ENCODE results near the gene ACSM2B.
"Not testable (repeated sequence)": the region's sequence is repeated elsewhere in the genome, so short reads cannot be mapped to it uniquely, and the experiment has no call there.

DNA sequence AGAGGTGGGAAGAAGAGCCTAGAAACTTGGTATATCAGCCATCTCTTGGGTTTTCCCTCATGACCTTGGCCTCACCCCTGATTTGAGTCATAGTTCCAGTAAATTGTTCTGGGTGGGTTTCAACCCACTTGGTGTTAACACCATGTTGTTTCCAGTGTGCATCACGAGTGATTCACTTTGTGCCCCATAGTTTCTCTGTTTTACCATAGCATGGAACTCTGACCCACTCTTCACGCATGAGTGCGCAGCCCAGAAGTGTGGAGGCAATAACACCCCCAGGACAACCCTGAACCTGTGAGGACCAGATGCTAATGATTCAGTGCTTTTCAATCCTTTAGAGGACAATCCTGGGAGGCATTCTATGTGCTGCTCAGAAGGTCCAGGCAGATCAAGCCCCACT, 21.5 kb downstream of the ACSM2B start:
- not testable (repeated sequence) for TF ChIP-seq EZH2 (IDR thresholded peaks at IDR 0.05; ENCODE audit: borderline replicate concordance, low read length)
- TF ChIP-seq, protein P1, sequence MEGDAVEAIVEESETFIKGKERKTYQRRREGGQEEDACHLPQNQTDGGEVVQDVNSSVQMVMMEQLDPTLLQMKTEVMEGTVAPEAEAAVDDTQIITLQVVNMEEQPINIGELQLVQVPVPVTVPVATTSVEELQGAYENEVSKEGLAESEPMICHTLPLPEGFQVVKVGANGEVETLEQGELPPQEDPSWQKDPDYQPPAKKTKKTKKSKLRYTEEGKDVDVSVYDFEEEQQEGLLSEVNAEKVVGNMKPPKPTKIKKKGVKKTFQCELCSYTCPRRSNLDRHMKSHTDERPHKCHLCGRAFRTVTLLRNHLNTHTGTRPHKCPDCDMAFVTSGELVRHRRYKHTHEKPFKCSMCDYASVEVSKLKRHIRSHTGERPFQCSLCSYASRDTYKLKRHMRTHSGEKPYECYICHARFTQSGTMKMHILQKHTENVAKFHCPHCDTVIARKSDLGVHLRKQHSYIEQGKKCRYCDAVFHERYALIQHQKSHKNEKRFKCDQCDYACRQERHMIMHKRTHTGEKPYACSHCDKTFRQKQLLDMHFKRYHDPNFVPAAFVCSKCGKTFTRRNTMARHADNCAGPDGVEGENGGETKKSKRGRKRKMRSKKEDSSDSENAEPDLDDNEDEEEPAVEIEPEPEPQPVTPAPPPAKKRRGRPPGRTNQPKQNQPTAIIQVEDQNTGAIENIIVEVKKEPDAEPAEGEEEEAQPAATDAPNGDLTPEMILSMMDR (IDR thresholded peaks at IDR 0.05; ENCODE audit: low read length) = not testable (repeated sequence)

All from OCI-LY1 (cell line).